Measurements from ENCODE around the gene CHMP4A.

The CHMP4A gene

DNA sequence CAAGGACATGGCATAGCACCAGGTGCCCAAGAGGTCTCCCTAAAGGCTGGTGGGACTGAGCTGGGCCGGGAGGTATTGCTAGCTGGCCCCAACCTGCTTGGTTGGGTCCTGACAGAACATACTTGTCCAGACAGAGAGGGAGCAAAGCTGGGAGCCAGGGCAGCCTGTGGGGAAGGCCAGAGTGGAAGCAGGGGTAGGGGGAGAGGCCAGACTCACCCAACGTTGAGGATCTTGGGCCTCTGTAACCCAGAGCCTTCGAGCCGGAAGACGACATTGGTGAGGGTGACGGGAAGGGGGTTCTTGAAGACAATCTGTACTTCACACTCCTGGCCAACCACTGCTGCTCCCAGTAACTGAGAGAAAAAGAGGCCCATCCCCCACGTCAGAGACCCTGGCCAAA is 40.6 kb upstream of the CHMP4A start:
- Histone ChIP-seq H3K4me2 (ENCODE audit: low read length) (no peak overlapping the region), H3K4me3 (ENCODE audit: low read depth, low read length, poor library complexity, severe bottlenecking) (no peak overlapping the region), H3K9me3 (ENCODE audit: low read length) (no peaks in the 10 kb centered on the region), H3K36me3 (ENCODE audit: insufficient read depth, low read length) (no peaks in the 10 kb centered on the region), H3F3A (ENCODE audit: insufficient read depth, low read length) (no peaks in the 10 kb centered on the region), H3K27me3 (ENCODE audit: insufficient read depth, low read length) (no peaks in the 10 kb centered on the region), H3K9ac (ENCODE audit: low read length) (no peak overlapping the region), H2AFZ (ENCODE audit: low read length) (no peak overlapping the region), H3K79me2 (ENCODE audit: insufficient read depth, low read length) (no peaks in the 10 kb centered on the region), H3K4me1 (ENCODE audit: insufficient read depth, low read length, severe bottlenecking) (no peaks in the 10 kb centered on the region), H4K20me1 (ENCODE audit: insufficient read depth, low read length) (no peaks in the 10 kb centered on the region), H3K27ac (ENCODE audit: low read depth, low read length, poor library complexity, severe bottlenecking) (no peak overlapping the region), H3K9me2 (ENCODE audit: low read depth, low read length) (no peaks in the 10 kb centered on the region)
- TF ChIP-seq EZH2 (IDR thresholded peaks at IDR 0.05; ENCODE audit: borderline replicate concordance, low read length), result no peak
- TF ChIP-seq, protein P1, sequence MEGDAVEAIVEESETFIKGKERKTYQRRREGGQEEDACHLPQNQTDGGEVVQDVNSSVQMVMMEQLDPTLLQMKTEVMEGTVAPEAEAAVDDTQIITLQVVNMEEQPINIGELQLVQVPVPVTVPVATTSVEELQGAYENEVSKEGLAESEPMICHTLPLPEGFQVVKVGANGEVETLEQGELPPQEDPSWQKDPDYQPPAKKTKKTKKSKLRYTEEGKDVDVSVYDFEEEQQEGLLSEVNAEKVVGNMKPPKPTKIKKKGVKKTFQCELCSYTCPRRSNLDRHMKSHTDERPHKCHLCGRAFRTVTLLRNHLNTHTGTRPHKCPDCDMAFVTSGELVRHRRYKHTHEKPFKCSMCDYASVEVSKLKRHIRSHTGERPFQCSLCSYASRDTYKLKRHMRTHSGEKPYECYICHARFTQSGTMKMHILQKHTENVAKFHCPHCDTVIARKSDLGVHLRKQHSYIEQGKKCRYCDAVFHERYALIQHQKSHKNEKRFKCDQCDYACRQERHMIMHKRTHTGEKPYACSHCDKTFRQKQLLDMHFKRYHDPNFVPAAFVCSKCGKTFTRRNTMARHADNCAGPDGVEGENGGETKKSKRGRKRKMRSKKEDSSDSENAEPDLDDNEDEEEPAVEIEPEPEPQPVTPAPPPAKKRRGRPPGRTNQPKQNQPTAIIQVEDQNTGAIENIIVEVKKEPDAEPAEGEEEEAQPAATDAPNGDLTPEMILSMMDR (IDR thresholded peaks at IDR 0.05; ENCODE audit: low read length), result no peak

GRCh38 chr14:24252289-24253124 is 39.2 kb upstream of the CHMP4A start:
- Histone ChIP-seq H3K27ac (ENCODE audit: low read depth, low read length, poor library complexity, severe bottlenecking) (no peak overlapping the region), H2AFZ (ENCODE audit: low read length) (no peak overlapping the region), H3K4me3 (ENCODE audit: low read depth, low read length, poor library complexity, severe bottlenecking) (no peak overlapping the region), H4K20me1 (ENCODE audit: insufficient read depth, low read length) (no peaks in the 10 kb centered on the region), H3K9me3 (ENCODE audit: low read length) (no peaks in the 10 kb centered on the region), H3K4me2 (ENCODE audit: low read length) (no peak overlapping the region), H3K4me1 (ENCODE audit: insufficient read depth, low read length, severe bottlenecking) (no peaks in the 10 kb centered on the region), H3K9me2 (ENCODE audit: low read depth, low read length) (no peaks in the 10 kb centered on the region), H3F3A (ENCODE audit: insufficient read depth, low read length) (no peaks in the 10 kb centered on the region), H3K9ac (ENCODE audit: low read length) (no peak overlapping the region), H3K79me2 (ENCODE audit: insufficient read depth, low read length) (no peaks in the 10 kb centered on the region), H3K36me3 (ENCODE audit: insufficient read depth, low read length) (no peaks in the 10 kb centered on the region), H3K27me3 (ENCODE audit: insufficient read depth, low read length) (no peaks in the 10 kb centered on the region)
- no peak for TF ChIP-seq EZH2 (IDR thresholded peaks at IDR 0.05; ENCODE audit: borderline replicate concordance, low read length)
- TF ChIP-seq, protein P1 (IDR thresholded peaks at IDR 0.05; ENCODE audit: low read length), result no peak

- Histone ChIP-seq H2AFZ (ENCODE audit: low read length) (no peak overlapping the region), H3K4me2 (ENCODE audit: low read length) (no peak overlapping the region), H3K79me2 (ENCODE audit: insufficient read depth, low read length) (no peaks in the 10 kb centered on the region), H4K20me1 (ENCODE audit: insufficient read depth, low read length) (no peaks in the 10 kb centered on the region), H3K4me3 (ENCODE audit: low read depth, low read length, poor library complexity, severe bottlenecking) (no peak overlapping the region), H3K36me3 (ENCODE audit: insufficient read depth, low read length) (no peaks in the 10 kb centered on the region), H3K9me2 (ENCODE audit: low read depth, low read length) (no peaks in the 10 kb centered on the region), H3K27me3 (ENCODE audit: insufficient read depth, low read length) (no peaks in the 10 kb centered on the region), H3K9me3 (ENCODE audit: low read length) (no peaks in the 10 kb centered on the region), H3K27ac (ENCODE audit: low read depth, low read length, poor library complexity, severe bottlenecking) (no peak overlapping the region), H3F3A (ENCODE audit: insufficient read depth, low read length) (no peaks in the 10 kb centered on the region), H3K4me1 (ENCODE audit: insufficient read depth, low read length, severe bottlenecking) (peaks cover 2% of the 10 kb centered on the region), H3K9ac (ENCODE audit: low read length) (no peak overlapping the region)
- TF ChIP-seq, protein P1 (IDR thresholded peaks at IDR 0.05; ENCODE audit: low read length), result no peak
- no peak for TF ChIP-seq EZH2 (IDR thresholded peaks at IDR 0.05; ENCODE audit: borderline replicate concordance, low read length)
Observed at GRCh38 chr14:24251880-24252288, 38.6 kb upstream of the CHMP4A start.

Data from OCI-LY1 (cell line).